ENCODE measurements around the gene KLK2. TPM values are rescaled to one million over a fixed set of nuclear protein-coding genes. Genes with fewer than 3 reads are reported as not detected.

Gene KLK2
- total and polyA plus RNA-seq, 3 experiments from 2014 or later: not detected

DNA sequence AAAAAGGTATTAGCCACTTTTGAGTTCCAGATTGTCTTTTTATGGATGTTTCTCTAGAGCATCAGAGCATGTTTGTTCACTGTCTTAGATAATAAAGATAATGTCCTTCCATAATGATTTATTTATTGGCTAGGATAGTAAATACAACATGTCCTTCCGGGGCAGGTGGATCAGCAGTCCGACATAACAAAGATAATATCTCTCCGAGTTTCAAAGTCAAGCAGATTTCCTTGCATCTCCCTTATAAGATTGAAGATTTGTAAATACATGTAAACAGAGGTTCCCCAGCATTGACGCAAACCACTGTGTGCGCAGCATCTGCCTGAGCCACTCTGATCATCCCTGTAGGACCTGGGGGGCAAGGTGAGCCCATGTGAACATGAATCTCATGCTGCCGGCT, 31.1 kb upstream of the KLK2 start:
- CTCF ChIA-PET: no interaction called here

GRCh38 chr19:50843205-50843604, 30.0 kb upstream of the KLK2 start:
- Mint-ChIP-seq H3K27me3 (peaks cover 4 to 15% of the 10 kb centered on the region in 2 donors), H3K9me3 (peaks cover 13 to 28% (median 13%) of the 10 kb centered on the region in 5 donors), H3K4me1 (no peaks in the 10 kb centered on the region), H3K36me3 (no peaks in the 10 kb centered on the region), H3K4me3 (no peak overlapping the region), H3K27ac (no peak overlapping the region)
- Histone ChIP-seq H3K4me3 (ENCODE audit: low read length) (no peak overlapping the region), H3K36me3 (ENCODE audit: insufficient read depth, low read length) (no peaks in the 10 kb centered on the region), H3K27me3 (ENCODE audit: insufficient read depth, low read length, poor library complexity, severe bottlenecking) (no peaks in the 10 kb centered on the region), H3K9me3 (ENCODE audit: low read length) (no peaks in the 10 kb centered on the region), H3K27ac (ENCODE audit: low read depth, low read length) (no peak overlapping the region), H3K4me1 (ENCODE audit: insufficient read depth, low read length) (no peaks in the 10 kb centered on the region)
- ChIA-PET CTCF (no interaction called here), POLR2A (no interaction called here)
- DNase-seq: no peak

More for the DNA sequence above, 31.1 kb upstream of the KLK2 start:
- H3K27ac ChIP-seq (ENCODE audit: low read depth, low read length): no peak overlapping the region
- no peaks in the 10 kb centered on the region for H3K4me1 ChIP-seq (ENCODE audit: insufficient read depth, low read length)
- H3K36me3 Mint-ChIP-seq: no peaks in the 10 kb centered on the region
- H3K36me3 ChIP-seq (ENCODE audit: insufficient read depth, low read length): no peaks in the 10 kb centered on the region
- H3K27me3 ChIP-seq (ENCODE audit: insufficient read depth, low read length, poor library complexity, severe bottlenecking): peaks cover under 1% of the 10 kb centered on the region
- no peak for DNase-seq
- H3K9me3 ChIP-seq (ENCODE audit: low read length): no peaks in the 10 kb centered on the region
- POLR2A ChIA-PET: no interaction called here
- no peak overlapping the region for H3K4me3 ChIP-seq (ENCODE audit: low read length)
- H3K9me3 Mint-ChIP-seq: peaks cover 13 to 28% (median 13%) of the 10 kb centered on the region in 5 donors
- H3K27ac Mint-ChIP-seq: no peak overlapping the region
- no peak overlapping the region for H3K4me3 Mint-ChIP-seq
- peaks cover 5 to 22% of the 10 kb centered on the region in 2 donors for H3K27me3 Mint-ChIP-seq
- H3K4me1 Mint-ChIP-seq: peaks cover 0 to 2% (median 0%) of the 10 kb centered on the region in 3 donors

DNA sequence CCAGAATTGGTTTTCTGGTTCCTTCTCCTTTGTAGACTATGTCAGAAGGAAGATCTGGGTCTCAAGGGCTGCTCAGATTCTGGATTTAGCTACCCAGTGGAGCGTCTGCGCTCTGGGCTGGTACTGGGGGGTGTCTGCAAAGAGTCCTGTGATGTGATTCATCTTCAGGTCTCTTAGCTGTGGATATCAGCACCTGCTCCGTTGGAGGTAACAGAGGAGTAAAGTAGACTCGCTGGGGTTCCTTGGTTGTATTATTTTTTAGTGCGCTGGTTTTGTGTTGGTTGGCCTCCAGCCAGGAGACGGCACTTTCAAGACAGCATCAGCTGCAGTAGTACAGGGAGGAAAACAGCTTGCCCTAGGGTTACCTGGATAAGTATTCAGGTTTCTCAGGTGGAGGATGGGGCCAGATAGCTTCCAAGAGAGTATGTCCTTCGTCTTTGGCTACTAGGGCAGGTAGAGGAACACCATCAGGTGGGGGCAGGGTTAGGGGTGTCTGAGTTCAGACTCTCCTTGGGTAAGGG, 29.5 kb upstream of the KLK2 start:
- H3K4me1 Mint-ChIP-seq: no peaks in the 10 kb centered on the region
- H3K4me3 ChIP-seq (ENCODE audit: low read length): no peak overlapping the region
- H3K27ac Mint-ChIP-seq: no peak overlapping the region
- no peaks in the 10 kb centered on the region for H3K4me1 ChIP-seq (ENCODE audit: insufficient read depth, low read length)
- H3K9me3 ChIP-seq (ENCODE audit: low read length): no peaks in the 10 kb centered on the region
- peaks cover 4 to 18% of the 10 kb centered on the region in 2 donors for H3K27me3 Mint-ChIP-seq
- H3K27me3 ChIP-seq (ENCODE audit: insufficient read depth, low read length, poor library complexity, severe bottlenecking): no peaks in the 10 kb centered on the region
- H3K27ac ChIP-seq (ENCODE audit: low read depth, low read length): no peak overlapping the region
- no peaks in the 10 kb centered on the region for H3K36me3 ChIP-seq (ENCODE audit: insufficient read depth, low read length)
- ChIA-PET POLR2A (no interaction called here), CTCF (no interaction called here)
- H3K36me3 Mint-ChIP-seq: no peaks in the 10 kb centered on the region
- DNase-seq: no peak
- H3K4me3 Mint-ChIP-seq: no peak overlapping the region
- peaks cover 13 to 28% (median 13%) of the 10 kb centered on the region in 5 donors for H3K9me3 Mint-ChIP-seq

DNA sequence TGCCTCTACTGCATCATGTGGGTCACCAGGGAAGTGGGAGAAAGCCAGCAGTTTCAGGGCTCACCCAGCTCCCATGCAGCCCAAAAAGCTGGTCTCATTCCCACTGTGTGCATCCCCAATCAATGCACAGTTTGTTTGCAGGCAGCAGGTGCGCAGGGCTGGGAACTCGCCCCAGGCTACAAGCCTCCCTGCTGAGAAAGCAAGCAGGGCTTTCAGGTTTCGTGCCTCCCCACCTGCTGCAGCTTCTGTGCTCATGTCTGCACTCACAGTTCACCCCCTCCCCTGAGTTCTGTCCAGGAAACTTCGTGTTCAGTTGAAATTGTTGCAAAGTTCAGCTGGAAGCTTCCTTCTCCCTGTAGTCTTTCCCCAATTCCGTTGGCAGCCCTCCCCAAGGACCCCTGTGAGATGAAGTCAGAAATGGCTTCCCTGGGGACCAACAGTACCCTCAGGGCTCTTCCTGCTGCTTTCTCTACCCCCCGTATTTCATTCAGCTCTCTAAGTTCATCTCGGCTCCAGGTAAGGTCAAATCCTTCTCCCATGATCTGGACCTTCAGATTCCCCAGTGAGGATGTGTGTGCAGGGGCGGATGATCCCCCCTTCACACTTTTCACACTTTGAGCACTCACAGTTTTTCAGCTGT, 28.8 kb upstream of the KLK2 start:
- Histone ChIP-seq H3K4me1 (ENCODE audit: insufficient read depth, low read length) (no peaks in the 10 kb centered on the region), H3K27me3 (ENCODE audit: insufficient read depth, low read length, poor library complexity, severe bottlenecking) (no peaks in the 10 kb centered on the region), H3K36me3 (ENCODE audit: insufficient read depth, low read length) (no peaks in the 10 kb centered on the region), H3K27ac (ENCODE audit: low read depth, low read length) (no peak overlapping the region), H3K9me3 (ENCODE audit: low read length) (no peaks in the 10 kb centered on the region), H3K4me3 (ENCODE audit: low read length) (no peak overlapping the region)
- Mint-ChIP-seq H3K4me1 (no peaks in the 10 kb centered on the region), H3K27ac (no peak overlapping the region), H3K36me3 (no peaks in the 10 kb centered on the region), H3K9me3 (peaks cover 13 to 28% (median 13%) of the 10 kb centered on the region in 5 donors), H3K27me3 (peaks cover 4 to 23% of the 10 kb centered on the region in 2 donors), H3K4me3 (no peak overlapping the region)
- DNase-seq: no peak
- POLR2A ChIA-PET: no interaction called here
- CTCF ChIA-PET: no interaction called here

- Mint-ChIP-seq H3K9me3 (peaks cover 0 to under 1% (median 0%) of the 10 kb centered on the region in 5 donors), H3K27ac (no peak overlapping the region), H3K4me1 (no peaks in the 10 kb centered on the region), H3K4me3 (no peak overlapping the region), H3K27me3 (peaks cover 17 to 52% of the 10 kb centered on the region in 2 donors), H3K36me3 (peaks cover 0 to 2% (median 0%) of the 10 kb centered on the region in 3 donors)
- Histone ChIP-seq H3K4me3 (ENCODE audit: low read length) (no peak overlapping the region), H3K27ac (ENCODE audit: low read depth, low read length) (no peak overlapping the region), H3K9me3 (ENCODE audit: low read length) (no peaks in the 10 kb centered on the region), H3K27me3 (ENCODE audit: insufficient read depth, low read length, poor library complexity, severe bottlenecking) (no peaks in the 10 kb centered on the region), H3K4me1 (ENCODE audit: insufficient read depth, low read length) (no peaks in the 10 kb centered on the region), H3K36me3 (ENCODE audit: insufficient read depth, low read length) (no peaks in the 10 kb centered on the region)
- ChIA-PET POLR2A (no interaction called here), CTCF (no interaction called here)
- no peak for DNase-seq
Measured at GRCh38 chr19:50850738-50851137, 22.5 kb upstream of the KLK2 start.

GRCh38 chr19:50851620-50852019, 21.6 kb upstream of the KLK2 start:
- H3K36me3 ChIP-seq (ENCODE audit: insufficient read depth, low read length): no peaks in the 10 kb centered on the region
- CTCF ChIA-PET: no interaction called here
- peaks cover 21 to 61% of the 10 kb centered on the region in 2 donors for H3K27me3 Mint-ChIP-seq
- no peak overlapping the region for H3K4me3 ChIP-seq (ENCODE audit: low read length)
- H3K36me3 Mint-ChIP-seq: peaks cover 0 to 2% (median 0%) of the 10 kb centered on the region in 3 donors
- H3K27me3 ChIP-seq (ENCODE audit: insufficient read depth, low read length, poor library complexity, severe bottlenecking): no peaks in the 10 kb centered on the region
- H3K4me3 Mint-ChIP-seq: no peak overlapping the region
- H3K27ac Mint-ChIP-seq: no peak overlapping the region
- H3K4me1 ChIP-seq (ENCODE audit: insufficient read depth, low read length): no peaks in the 10 kb centered on the region
- no peaks in the 10 kb centered on the region for H3K9me3 Mint-ChIP-seq
- DNase-seq: no peak
- POLR2A ChIA-PET: no interaction called here
- H3K9me3 ChIP-seq (ENCODE audit: low read length): no peaks in the 10 kb centered on the region
- no peak overlapping the region for H3K27ac ChIP-seq (ENCODE audit: low read depth, low read length)
- no peaks in the 10 kb centered on the region for H3K4me1 Mint-ChIP-seq

- peaks cover 0 to 2% (median 0%) of the 10 kb centered on the region in 3 donors for H3K36me3 Mint-ChIP-seq
- no peaks in the 10 kb centered on the region for H3K36me3 ChIP-seq (ENCODE audit: insufficient read depth, low read length)
- no peak within 1 kb of the TSS for H3K27ac Mint-ChIP-seq
- no peaks in the 10 kb centered on the region for H3K27me3 ChIP-seq (ENCODE audit: insufficient read depth, low read length, poor library complexity, severe bottlenecking)
- no peak for DNase-seq
- ChIA-PET POLR2A (no interaction called here), CTCF (no interaction called here)
- peaks cover 26 to 73% of the 10 kb centered on the region in 2 donors for H3K27me3 Mint-ChIP-seq
- no peak within 1 kb of the TSS for H3K27ac ChIP-seq (ENCODE audit: low read depth, low read length)
- H3K9me3 Mint-ChIP-seq: peaks cover 0 to 1% (median 0%) of the 10 kb centered on the region in 5 donors
- H3K4me1 ChIP-seq (ENCODE audit: insufficient read depth, low read length): no peaks in the 10 kb centered on the region
- H3K4me3 Mint-ChIP-seq: no peak within 1 kb of the TSS
- H3K9me3 ChIP-seq (ENCODE audit: low read length): no peaks in the 10 kb centered on the region
- no peaks in the 10 kb centered on the region for H3K4me1 Mint-ChIP-seq
- H3K4me3 ChIP-seq (ENCODE audit: low read length): no peak within 1 kb of the TSS
Measured at GRCh38 chr19:50854636-50855410, 18.4 kb upstream of the KLK2 start, which contains the start of gene KLK3. Gene KLK3 (plus strand): TSS chr19:50854915. CDS start chr19:50854956, 41 bp downstream.

DNA sequence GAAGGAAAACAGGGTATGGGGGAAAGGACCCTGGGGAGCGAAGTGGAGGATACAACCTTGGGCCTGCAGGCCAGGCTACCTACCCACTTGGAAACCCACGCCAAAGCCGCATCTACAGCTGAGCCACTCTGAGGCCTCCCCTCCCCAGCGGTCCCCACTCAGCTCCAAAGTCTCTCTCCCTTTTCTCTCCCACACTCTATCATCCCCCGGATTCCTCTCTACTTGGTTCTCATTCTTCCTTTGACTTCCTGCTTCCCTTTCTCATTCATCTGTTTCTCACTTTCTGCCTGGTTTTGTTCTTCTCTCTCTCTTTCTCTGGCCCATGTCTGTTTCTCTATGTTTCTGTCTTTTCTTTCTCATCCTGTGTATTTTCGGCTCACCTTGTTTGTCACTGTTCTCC, 15.9 kb upstream of the KLK2 start:
- CTCF ChIA-PET: no interaction called here
- H3K36me3 Mint-ChIP-seq: no peaks in the 10 kb centered on the region
- no peak overlapping the region for H3K4me3 ChIP-seq (ENCODE audit: low read length)
- no peak for DNase-seq
- no peaks in the 10 kb centered on the region for H3K4me1 Mint-ChIP-seq
- H3K4me3 Mint-ChIP-seq: no peak overlapping the region
- peaks cover 28 to 71% of the 10 kb centered on the region in 2 donors for H3K27me3 Mint-ChIP-seq
- POLR2A ChIA-PET: no interaction called here
- H3K27me3 ChIP-seq (ENCODE audit: insufficient read depth, low read length, poor library complexity, severe bottlenecking): peaks cover 3% of the 10 kb centered on the region
- H3K9me3 ChIP-seq (ENCODE audit: low read length): no peaks in the 10 kb centered on the region
- H3K9me3 Mint-ChIP-seq: peaks cover 0 to 9% (median 0%) of the 10 kb centered on the region in 5 donors
- H3K27ac ChIP-seq (ENCODE audit: low read depth, low read length): no peak overlapping the region
- no peak overlapping the region for H3K27ac Mint-ChIP-seq
- no peaks in the 10 kb centered on the region for H3K4me1 ChIP-seq (ENCODE audit: insufficient read depth, low read length)
- no peaks in the 10 kb centered on the region for H3K36me3 ChIP-seq (ENCODE audit: insufficient read depth, low read length)
